Hepatic stellate cell (primary cell): Measurements from ENCODE around the gene MAGIX.
A peak's percentile ranks its signal among the peaks of the same experiment; 100 is the strongest.
"Not testable (repeated sequence)": the region's sequence is repeated elsewhere in the genome, so short reads cannot be mapped to it uniquely, and the experiment has no call there.

Source experiments
- DNase-seq: peaks from one replicate; pipeline ENCODE4 v3.0.0; 2011; ENCODE audit warnings: low spot score

Gene MAGIX

GRCh38 chrX:49161632-49162031, 926 bp upstream of the MAGIX start:
- no peak for DNase-seq

GRCh38 chrX:49163555-49164419, 1.2 kb downstream of the MAGIX start:
- DNase-seq = peak; percentile 85

- no peak for DNase-seq
These were observed 2.2 kb downstream of the MAGIX start for GRCh38 chrX:49164589-49165360.

- DNase-seq = peak; percentile 68
These were observed 3.6 kb downstream of the MAGIX start for GRCh38 chrX:49165901-49166881.

GRCh38 chrX:49166914-49167739, 4.6 kb downstream of the MAGIX start:
- peak; percentile 74 for DNase-seq

- DNase-seq = no peak
These were observed 5.2 kb downstream of the MAGIX start for GRCh38 chrX:49167740-49168108.

- peak; percentile 44 for DNase-seq
These were observed 9.3 kb downstream of the MAGIX start, which contains the start of gene PLP2 for GRCh38 chrX:49171752-49172279. PLP2 (plus strand) TSS chrX:49171898; CDS start chrX:49172001, 103 bp downstream.

GRCh38 chrX:49172280-49172780, 9.8 kb downstream of the MAGIX start:
- no peak for DNase-seq

GRCh38 chrX:49173544-49173943, 11.0 kb downstream of the MAGIX start:
- DNase-seq = not testable (repeated sequence)

GRCh38 chrX:49174723-49175122, 12.2 kb downstream of the MAGIX start:
- no peak for DNase-seq

- no peak for DNase-seq
These were observed 13.1 kb downstream of the MAGIX start for GRCh38 chrX:49175435-49176274.

- no peak for DNase-seq
These were observed 14.1 kb downstream of the MAGIX start for GRCh38 chrX:49176421-49177326.

GRCh38 chrX:49177338-49177833, 14.8 kb downstream of the MAGIX start:
- no peak for DNase-seq

- no peak for DNase-seq
These were observed 15.4 kb downstream of the MAGIX start for GRCh38 chrX:49177873-49178480.

GRCh38 chrX:49178537-49178936, 16.0 kb downstream of the MAGIX start:
- no peak for DNase-seq

- no peak for DNase-seq
These were observed 16.8 kb downstream of the MAGIX start for GRCh38 chrX:49179358-49179757.

- no peak for DNase-seq
These were observed 21.2 kb downstream of the MAGIX start for GRCh38 chrX:49183701-49184281.
